ENCODE data around the gene AFTPH. TPM values are rescaled to one million over a fixed set of nuclear protein-coding genes. Genes with fewer than 3 reads are reported as not detected.

The AFTPH gene
- total RNA-seq, 2 experiments from 2014 or later = 39.2 to 40.2 TPM

DNA sequence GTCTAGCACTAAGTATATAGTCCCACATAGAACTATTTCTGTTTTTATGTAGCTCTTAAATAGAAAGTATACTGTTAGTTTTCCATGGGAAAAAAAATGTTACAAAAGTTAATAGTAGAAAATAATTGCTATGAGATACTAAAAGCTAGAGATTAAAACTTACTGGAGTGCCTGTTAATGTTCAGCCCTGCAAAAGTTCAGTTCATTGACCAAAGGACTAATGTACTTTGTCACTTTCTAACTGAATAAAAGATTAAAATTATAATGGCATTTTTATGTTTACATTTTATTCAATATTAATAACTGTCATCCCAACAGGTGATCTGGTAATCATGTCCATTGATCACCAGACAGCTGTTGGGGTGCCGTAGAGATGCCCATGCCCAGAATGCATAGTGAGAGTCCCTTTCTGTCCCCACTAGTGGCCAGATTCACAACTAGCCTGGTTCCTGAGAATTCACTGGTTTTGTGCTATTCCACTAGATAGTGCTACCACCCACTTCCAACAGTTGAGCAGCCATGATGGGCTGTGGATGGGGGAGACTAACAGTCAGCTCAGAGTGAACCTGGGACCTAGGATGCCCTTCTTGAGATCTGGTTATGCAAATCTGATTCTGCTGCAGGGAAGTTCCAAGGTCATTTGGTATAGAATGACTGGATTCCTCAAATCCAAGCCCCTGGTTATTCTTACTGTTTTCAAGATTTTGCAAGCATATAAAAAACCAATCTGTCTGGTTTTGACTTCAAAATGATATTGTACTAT lies 57.8 kb downstream of the AFTPH start:
- DNase-seq = no peak
- peaks cover 24% of the 10 kb centered on the region for H3K36me3 Mint-ChIP-seq (ENCODE audit: low read depth)
- H3K4me3 Mint-ChIP-seq = no peak overlapping the region
- H3K27ac Mint-ChIP-seq = no peak overlapping the region
- peaks cover 11% of the 10 kb centered on the region for H3K4me1 Mint-ChIP-seq
- H3K27me3 Mint-ChIP-seq = no peaks in the 10 kb centered on the region
- H3K9me3 Mint-ChIP-seq = no peaks in the 10 kb centered on the region
- ChIA-PET POLR2A (interaction anchor here (1.0 to 1.2 kb wide), 3 partner anchors 28 to 59 kb away, joined by 3 to 5 read pairs (median 4); partner anchors contain the start of gene AFTPH), CTCF (interaction anchor here (0.6 to 2.2 kb wide), 6 partner anchors 20 to 336 kb away, joined by 3 to 10 read pairs (median 3); partner anchors contain the start of gene AFTPH)

DNA sequence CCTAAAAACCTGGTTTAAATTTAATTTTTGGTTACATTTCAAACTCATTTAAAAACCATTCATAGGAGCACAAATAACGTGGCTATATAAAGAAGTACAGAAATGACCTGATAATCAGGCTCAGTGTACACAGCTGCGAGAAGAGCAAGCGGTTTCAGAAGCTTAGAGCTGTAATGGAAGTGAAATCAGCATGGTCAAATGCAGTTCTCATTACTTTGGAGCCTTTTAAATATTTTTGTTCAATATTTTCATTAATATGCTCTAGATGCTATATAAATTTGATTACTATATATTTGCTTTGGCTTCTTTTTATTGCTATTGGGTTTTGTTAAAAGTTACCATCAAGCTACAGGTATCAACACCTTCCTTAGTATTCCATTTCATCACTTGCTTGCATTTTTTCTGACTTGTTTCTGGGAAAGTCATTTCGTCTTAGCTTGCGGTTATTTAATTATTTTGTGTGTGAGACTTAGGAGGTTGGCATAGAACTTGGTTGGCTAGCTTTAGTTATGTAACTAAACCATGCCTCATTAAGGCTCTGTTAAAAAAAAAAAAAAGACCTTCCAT lies 58.7 kb downstream of the AFTPH start:
- DNase-seq = no peak
- peaks cover 11% of the 10 kb centered on the region for H3K4me1 Mint-ChIP-seq
- CTCF ChIA-PET = interaction anchor here (0.6 to 2.2 kb wide), 5 partner anchors 15 to 95 kb away, joined by 3 to 10 read pairs (median 3); partner anchors contain the start of gene AFTPH
- no peaks in the 10 kb centered on the region for H3K27me3 Mint-ChIP-seq
- POLR2A ChIA-PET = interaction anchor here (1.2 kb wide), 1 partner anchor 59 kb away, joined by 5 read pairs; the partner anchor contains the start of gene AFTPH
- no peak overlapping the region for H3K27ac Mint-ChIP-seq
- H3K4me3 Mint-ChIP-seq = no peak overlapping the region
- H3K36me3 Mint-ChIP-seq (ENCODE audit: low read depth) = peaks cover 20% of the 10 kb centered on the region
- H3K9me3 Mint-ChIP-seq = no peaks in the 10 kb centered on the region

DNA sequence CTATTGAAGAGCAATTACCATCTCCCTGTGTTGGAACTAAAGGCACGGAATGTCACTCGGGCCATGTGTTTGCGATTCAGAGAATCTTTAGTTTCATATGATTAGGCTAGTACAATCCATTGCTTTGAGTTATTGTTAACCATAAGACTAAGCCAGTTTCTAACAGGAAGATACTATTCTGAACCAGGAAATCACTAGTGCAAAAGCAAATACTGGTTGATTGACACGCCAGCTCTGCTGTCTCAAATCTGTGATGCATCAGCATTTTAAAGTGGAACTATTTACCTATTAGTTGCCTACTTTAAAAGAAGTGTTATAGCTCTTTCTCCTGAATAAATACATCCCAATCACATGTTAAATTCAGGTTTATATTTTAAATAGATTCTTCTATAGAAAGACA lies 61.9 kb downstream of the AFTPH start:
- CTCF ChIA-PET = interaction anchor here (1.1 to 2.9 kb wide), 8 partner anchors 17 to 287 kb away, joined by 3 to 14 read pairs (median 4); partner anchors contain the start of gene SERTAD2

DNA sequence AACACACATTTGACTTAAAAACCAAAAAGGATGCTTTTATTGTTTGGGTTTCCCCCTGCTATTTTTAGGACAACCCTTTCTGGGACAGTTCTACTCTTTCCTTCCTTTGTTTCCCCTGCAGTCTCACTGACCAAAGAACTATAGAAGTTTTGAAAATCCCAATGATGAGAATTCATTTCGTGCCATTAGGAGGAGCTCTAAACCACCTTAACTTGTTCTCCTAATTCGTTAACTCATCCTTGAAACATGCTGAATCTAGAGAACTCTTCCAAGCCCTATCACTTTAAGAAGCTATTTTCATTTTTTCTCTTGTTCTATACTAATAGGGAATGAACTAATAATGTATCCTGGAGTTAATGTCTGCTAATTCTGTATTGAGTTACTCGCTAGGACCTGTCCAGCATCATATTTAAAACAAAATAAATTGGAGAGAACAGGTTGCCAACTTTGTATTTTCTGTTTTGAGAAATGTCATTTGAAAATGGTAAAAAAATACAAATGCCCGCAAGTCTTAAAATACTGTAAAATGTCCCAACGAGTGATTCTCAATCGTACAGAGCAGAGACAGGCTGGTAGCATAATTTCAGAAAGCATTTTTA lies 62.9 kb downstream of the AFTPH start:
- H3K27me3 Mint-ChIP-seq = no peaks in the 10 kb centered on the region
- DNase-seq = no peak
- H3K4me3 Mint-ChIP-seq = no peak overlapping the region
- peaks cover 9% of the 10 kb centered on the region for H3K4me1 Mint-ChIP-seq
- no peak overlapping the region for H3K27ac Mint-ChIP-seq
- no peaks in the 10 kb centered on the region for H3K9me3 Mint-ChIP-seq
- peaks cover 42% of the 10 kb centered on the region for H3K36me3 Mint-ChIP-seq (ENCODE audit: low read depth)
- ChIA-PET POLR2A (interaction anchor here (0.7 to 1.5 kb wide), 4 partner anchors 63 to 245 kb away, joined by 3 read pairs; partner anchors contain the start of gene AFTPH), CTCF (interaction anchor here (0.7 to 2.9 kb wide), 24 partner anchors 12 to 317 kb away, joined by 3 to 14 read pairs (median 4); partner anchors contain the start of genes AFTPH and SERTAD2)

More for the DNA sequence above, 61.9 kb downstream of the AFTPH start:
- H3K4me1 Mint-ChIP-seq = peaks cover 10% of the 10 kb centered on the region
- peaks cover 37% of the 10 kb centered on the region for H3K36me3 Mint-ChIP-seq (ENCODE audit: low read depth)
- no peaks in the 10 kb centered on the region for H3K9me3 Mint-ChIP-seq
- no peak overlapping the region for H3K27ac Mint-ChIP-seq
- no peak overlapping the region for H3K4me3 Mint-ChIP-seq
- POLR2A ChIA-PET = interaction anchor here (0.7 to 1.5 kb wide), 2 partner anchors 62 to 63 kb away, joined by 3 read pairs; partner anchors contain the start of gene AFTPH
- no peak for DNase-seq
- H3K27me3 Mint-ChIP-seq = no peaks in the 10 kb centered on the region

DNA sequence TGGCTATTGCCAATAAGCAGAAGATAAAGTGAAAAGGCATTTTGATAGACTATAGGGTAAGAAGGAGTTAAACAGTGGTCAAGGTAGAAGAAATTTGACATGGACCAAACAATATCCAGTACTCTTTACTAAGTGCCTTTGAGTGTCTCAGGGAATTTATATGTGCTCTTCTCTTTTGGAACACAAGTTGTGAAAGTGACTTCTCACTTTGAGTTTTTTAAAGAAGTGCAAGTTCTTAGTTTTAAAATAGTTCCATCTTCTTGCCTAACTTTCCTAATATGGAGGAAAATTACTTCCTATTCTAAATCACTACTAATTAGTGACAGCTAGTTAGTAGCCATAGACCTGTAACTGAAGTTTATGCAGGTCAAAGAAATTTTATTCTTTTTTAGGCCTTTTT lies 63.4 kb downstream of the AFTPH start:
- POLR2A ChIA-PET = interaction anchor here (0.7 to 1.5 kb wide), 3 partner anchors 63 to 244 kb away, joined by 3 read pairs; partner anchors contain the start of gene AFTPH
- H3K4me3 Mint-ChIP-seq = no peak overlapping the region

DNA sequence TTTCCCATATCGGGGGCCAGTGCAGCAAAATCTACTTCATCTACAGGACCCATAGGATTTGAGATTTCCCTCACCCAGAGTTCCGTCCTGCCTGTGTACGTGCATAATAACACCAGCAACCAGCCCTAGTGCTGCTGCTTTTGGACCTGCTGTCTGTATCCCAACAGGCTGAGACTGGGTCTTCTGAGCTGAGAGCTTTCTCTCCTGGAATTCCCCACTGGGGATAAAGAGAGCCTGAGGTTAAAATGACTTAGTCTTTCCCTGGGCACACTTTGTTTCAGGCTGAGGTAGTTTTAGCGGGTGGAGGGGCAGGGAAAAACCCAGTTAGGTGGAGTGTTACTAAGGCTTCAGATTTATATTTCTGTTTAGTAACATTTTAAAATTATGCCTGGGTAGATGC lies 67.1 kb downstream of the AFTPH start:
- ChIA-PET POLR2A (interaction anchor here (1.3 kb wide), 1 partner anchor 68 kb away, joined by 3 read pairs; no protein-coding TSS in a partner anchor), CTCF (interaction anchor here (1.1 to 1.8 kb wide), 3 partner anchors 52 to 63 kb away, joined by 3 to 4 read pairs (median 4); no protein-coding TSS in a partner anchor)
- Mint-ChIP-seq H3K27ac (no peak overlapping the region), H3K27me3 (no peaks in the 10 kb centered on the region), H3K36me3 (ENCODE audit: low read depth) (peaks cover 40% of the 10 kb centered on the region), H3K4me3 (no peak overlapping the region), H3K4me1 (peaks cover 5% of the 10 kb centered on the region), H3K9me3 (no peaks in the 10 kb centered on the region)
- no peak for DNase-seq

More for the DNA sequence above, 63.4 kb downstream of the AFTPH start:
- DNase-seq = no peak
- Mint-ChIP-seq H3K36me3 (ENCODE audit: low read depth) (peaks cover 47% of the 10 kb centered on the region), H3K9me3 (no peaks in the 10 kb centered on the region), H3K4me1 (peaks cover 9% of the 10 kb centered on the region), H3K27ac (no peak overlapping the region), H3K27me3 (no peaks in the 10 kb centered on the region)
- CTCF ChIA-PET = interaction anchor here (0.7 to 2.9 kb wide), 24 partner anchors 13 to 317 kb away, joined by 3 to 14 read pairs (median 4); partner anchors contain the start of genes AFTPH and SERTAD2

DNA sequence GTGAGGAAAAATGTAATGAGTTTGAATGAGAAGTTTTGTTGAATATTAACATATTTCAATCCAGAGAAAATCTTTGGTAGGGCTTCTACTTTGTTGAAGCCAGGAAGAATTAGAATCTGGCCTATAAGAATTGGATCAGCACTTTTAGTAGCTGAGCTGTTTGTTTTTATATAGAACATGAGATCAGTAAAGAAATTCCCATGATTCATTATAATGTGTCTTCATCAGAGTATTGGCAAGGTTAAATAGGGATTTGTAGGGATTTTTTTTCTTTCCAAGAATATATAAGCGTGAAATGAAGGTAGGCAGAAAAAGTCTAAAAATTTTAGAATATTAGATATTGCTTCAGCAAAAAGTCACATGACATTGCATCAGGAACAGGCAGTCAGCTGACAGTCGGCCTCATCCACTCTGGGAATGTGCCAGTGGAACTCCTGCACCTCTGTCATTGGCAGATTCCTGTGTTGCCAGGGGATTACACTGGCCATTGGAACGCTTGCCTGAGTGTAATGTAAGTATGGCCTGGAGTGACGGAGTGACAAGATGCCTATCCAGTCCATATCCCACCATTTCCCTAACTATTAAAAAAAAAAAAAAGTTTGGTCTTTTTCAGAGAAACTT lies 69.0 kb downstream of the AFTPH start:
- Mint-ChIP-seq H3K9me3 (no peaks in the 10 kb centered on the region), H3K27me3 (no peaks in the 10 kb centered on the region), H3K36me3 (ENCODE audit: low read depth) (peaks cover 30% of the 10 kb centered on the region), H3K27ac (no peak overlapping the region), H3K4me3 (no peak overlapping the region), H3K4me1 (no peaks in the 10 kb centered on the region)
- no peak for DNase-seq
- ChIA-PET CTCF (interaction anchor here (1.1 kb wide), 1 partner anchor 280 kb away, joined by 3 read pairs; no protein-coding TSS in a partner anchor), POLR2A (no interaction called here)

DNA sequence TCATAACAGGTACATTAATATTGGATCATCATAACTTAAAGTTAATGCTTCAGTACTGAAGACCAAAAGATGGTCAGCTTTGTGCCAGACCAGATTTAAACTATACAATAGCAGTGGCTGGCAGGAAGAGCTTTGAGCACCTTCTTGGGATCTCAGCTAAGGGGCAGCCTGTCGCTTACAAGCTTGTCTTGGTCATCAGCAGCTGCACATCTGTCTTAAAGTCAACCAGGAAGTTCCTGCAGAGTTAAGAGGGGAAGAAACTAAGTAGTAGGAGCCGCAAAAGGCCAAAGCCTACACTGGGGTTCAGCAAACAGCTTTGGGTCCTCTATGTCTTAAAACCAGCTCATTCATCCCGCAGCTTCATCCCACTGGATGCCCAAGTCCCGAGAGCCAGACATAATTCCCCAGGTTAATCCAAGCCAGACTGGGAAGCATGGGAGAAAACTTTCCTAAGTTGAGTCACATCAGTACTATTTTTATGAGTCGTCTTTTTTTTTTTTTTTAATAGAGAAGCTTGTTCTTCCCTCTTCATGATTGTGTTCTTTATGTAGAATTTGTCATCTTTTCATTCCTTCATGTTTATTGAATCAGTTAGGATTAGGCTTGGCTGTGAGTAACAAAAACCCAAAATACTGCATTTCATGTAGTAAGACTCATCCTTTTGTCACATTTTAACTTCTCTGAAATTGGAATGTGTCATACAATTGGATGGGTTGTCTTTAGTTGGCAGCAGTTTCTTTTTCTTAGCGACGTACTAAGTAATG lies 70.3 kb downstream of the AFTPH start:
- H3K27me3 Mint-ChIP-seq = no peaks in the 10 kb centered on the region
- H3K4me1 Mint-ChIP-seq = peaks cover 3% of the 10 kb centered on the region
- DNase-seq = no peak
- CTCF ChIA-PET = interaction anchor here (0.8 kb wide), 1 partner anchor 13 kb away, joined by 5 read pairs; no protein-coding TSS in a partner anchor
- H3K4me3 Mint-ChIP-seq = no peak overlapping the region
- POLR2A ChIA-PET = interaction anchor here (0.9 kb wide), 1 partner anchor 15 kb away, joined by 3 read pairs; no protein-coding TSS in a partner anchor
- H3K9me3 Mint-ChIP-seq = no peaks in the 10 kb centered on the region
- peaks cover 22% of the 10 kb centered on the region for H3K36me3 Mint-ChIP-seq (ENCODE audit: low read depth)
- no peak overlapping the region for H3K27ac Mint-ChIP-seq

DNA sequence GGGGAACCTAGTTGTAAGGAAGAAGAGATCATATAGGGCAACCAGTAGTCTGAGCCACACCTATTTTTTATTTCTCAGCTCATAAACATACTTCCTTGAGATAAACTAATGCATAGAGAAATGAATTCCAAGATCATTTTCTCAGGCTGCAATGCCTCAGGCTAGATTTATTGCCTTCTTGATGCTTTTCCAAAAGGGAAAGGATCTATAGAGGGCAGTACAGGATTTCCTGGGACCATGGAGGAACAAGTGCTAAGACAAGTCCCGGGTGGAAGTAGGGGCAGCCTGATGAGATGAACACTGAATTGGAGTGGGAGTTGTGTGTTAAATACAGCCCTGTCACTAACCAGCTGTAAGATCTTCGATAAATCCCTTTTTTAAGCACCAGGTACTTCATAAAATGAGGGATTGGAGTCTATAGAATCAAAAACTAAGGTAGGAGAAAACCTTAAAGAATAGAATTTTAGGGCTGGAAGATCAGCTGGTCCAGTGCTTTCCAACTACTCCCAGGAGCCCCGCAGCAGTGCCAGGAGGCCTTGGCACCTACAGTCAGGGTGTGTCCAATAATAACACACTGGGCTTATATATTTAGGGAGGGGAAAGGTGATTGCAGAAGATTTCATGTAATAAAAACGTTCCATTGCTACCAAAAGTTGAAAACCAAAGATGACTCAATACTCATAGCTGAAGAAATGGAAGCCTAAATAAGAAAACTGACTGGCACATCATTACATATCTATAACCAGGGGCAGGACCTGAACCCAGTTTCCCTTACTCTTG lies 71.5 kb downstream of the AFTPH start:
- Mint-ChIP-seq H3K4me1 (peaks cover 9% of the 10 kb centered on the region), H3K27me3 (no peaks in the 10 kb centered on the region), H3K9me3 (no peaks in the 10 kb centered on the region), H3K4me3 (no peak overlapping the region), H3K36me3 (ENCODE audit: low read depth) (peaks cover 13% of the 10 kb centered on the region), H3K27ac (no peak overlapping the region)
- POLR2A ChIA-PET = interaction anchor here (1.4 kb wide), 1 partner anchor 11 kb away, joined by 8 read pairs; no protein-coding TSS in a partner anchor
- no peak for DNase-seq
- CTCF ChIA-PET = interaction anchor here (1.1 kb wide), 1 partner anchor 12 kb away, joined by 3 read pairs; no protein-coding TSS in a partner anchor

DNA sequence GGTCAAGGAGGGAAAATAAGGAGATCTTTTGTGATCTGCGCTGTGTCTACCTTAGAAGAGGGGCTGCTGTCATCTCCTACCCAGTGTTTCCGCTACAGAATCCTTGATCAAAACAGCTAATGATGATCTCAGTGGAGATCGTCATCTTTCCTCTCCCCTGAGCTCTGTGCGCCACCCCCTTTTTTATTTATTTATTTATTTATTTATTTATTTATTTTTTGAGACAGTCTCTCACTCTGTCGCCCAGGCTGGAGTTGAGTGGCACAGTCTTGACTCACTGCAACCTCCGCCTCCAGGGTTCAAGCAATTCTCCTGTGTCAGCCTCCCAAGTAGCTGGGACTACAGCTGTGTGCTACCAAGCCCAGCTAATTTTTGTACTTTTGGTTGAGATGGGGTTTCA lies 74.1 kb downstream of the AFTPH start:
- Mint-ChIP-seq H3K27ac (no peak overlapping the region), H3K4me3 (no peak overlapping the region), H3K36me3 (ENCODE audit: low read depth) (no peaks in the 10 kb centered on the region), H3K4me1 (peaks cover 9% of the 10 kb centered on the region), H3K9me3 (no peaks in the 10 kb centered on the region), H3K27me3 (no peaks in the 10 kb centered on the region)
- DNase-seq = no peak
- POLR2A ChIA-PET = interaction anchor here (1.2 kb wide), 1 partner anchor 8 kb away, joined by 3 read pairs; no protein-coding TSS in a partner anchor
- CTCF ChIA-PET = interaction anchor here (0.6 to 2.1 kb wide), 2 partner anchors 10 to 15 kb away, joined by 4 to 7 read pairs; no protein-coding TSS in a partner anchor

DNA sequence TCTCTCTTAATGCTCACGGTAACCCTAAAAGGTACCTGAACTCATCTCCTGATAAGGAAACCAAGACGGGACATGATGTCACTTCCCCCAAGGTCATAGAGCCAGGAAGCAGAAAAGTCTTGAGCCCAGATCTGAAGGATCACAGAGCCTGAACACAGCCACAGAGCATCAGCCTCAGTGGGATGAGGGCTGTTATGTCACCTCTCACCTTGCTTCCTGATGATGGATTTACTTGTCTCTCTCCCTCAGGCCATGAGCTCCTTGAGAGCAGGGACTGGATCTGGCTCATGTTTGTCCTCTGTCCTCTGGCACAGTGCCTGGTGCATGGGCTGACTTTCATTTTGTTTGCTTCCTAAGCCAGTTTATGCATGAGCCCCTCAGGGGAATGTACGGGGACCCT lies 75.3 kb downstream of the AFTPH start:
- CTCF ChIA-PET = interaction anchor here (0.9 kb wide), 1 partner anchor 9 kb away, joined by 3 read pairs; no protein-coding TSS in a partner anchor
- no peak for DNase-seq
- Mint-ChIP-seq H3K27ac (no peak overlapping the region), H3K4me1 (peaks cover 9% of the 10 kb centered on the region), H3K4me3 (no peak overlapping the region), H3K27me3 (no peaks in the 10 kb centered on the region), H3K9me3 (peaks cover 6% of the 10 kb centered on the region), H3K36me3 (ENCODE audit: low read depth) (peaks cover 6% of the 10 kb centered on the region)
- POLR2A ChIA-PET = interaction anchor here (1.0 kb wide), 1 partner anchor 76 kb away, joined by 3 read pairs; no protein-coding TSS in a partner anchor

All from activated CD4-positive, alpha-beta memory T cell treated with anti-CD3 and anti-CD28 coated beads, Interleukin-2, amount 10 ng/mL, durations not matched to agents 7 days and 5 days (primary cell).